BE2C (cell line): ENCODE measurements around the gene PANK1.
"Not testable (repeated sequence)": the region's sequence is repeated elsewhere in the genome, so short reads cannot be mapped to it uniquely, and the experiment has no call there.

Source experiments
- DNase-seq: peaks from one replicate; pipeline ENCODE4 v3.0.0-alpha.2; 2020
- H3K27me3 ChIP-seq: fragments of 250-450 bp; sonication (Bioruptor Pico); 2 replicates; pipeline ENCODE4 v1.5.1; 2020; ENCODE audit warnings: mild to moderate bottlenecking
- H3K36me3 ChIP-seq: fragments of 250-450 bp; sonication (Bioruptor Pico); 2 replicates; pipeline ENCODE4 v1.5.1; 2020; ENCODE audit warnings: mild to moderate bottlenecking
- H3K4me1 ChIP-seq: fragments of 250-450 bp; sonication (Bioruptor Pico); 2 replicates; pipeline ENCODE4 v1.5.1; 2020
- H3K4me3 ChIP-seq: 2 replicates; pipeline ENCODE4 v1.5.1; 2011; ENCODE audit warnings: low read depth, low read length
- H3K9me3 ChIP-seq: fragments of 250-450 bp; sonication (Bioruptor Pico); 2 replicates; pipeline ENCODE4 v1.5.1; 2020
- TF ChIP-seq, protein P1 (sequence below): IDR thresholded peaks from 2 replicates; pipeline ENCODE4 v1.5.1; 2012; ENCODE audit warnings: mild to moderate bottlenecking, low read depth, low read length

Gene PANK1

DNA sequence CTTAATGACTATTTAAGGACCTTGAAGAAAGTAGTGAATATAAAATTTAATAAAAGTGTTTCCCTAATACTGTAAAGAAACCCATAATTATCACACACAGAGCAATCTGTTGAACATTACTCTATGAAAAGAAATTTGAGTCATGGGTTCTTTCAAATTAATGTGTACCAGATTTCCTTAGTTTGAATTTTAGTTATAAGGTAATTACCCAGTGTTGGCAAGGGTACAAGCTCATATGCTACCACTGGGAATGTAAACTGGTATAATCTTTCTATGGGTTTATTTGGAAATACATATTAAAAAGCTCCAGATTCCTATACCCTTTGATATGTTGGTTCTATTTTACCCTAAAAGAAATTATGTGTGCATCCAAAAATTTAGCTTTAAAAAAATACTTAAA, 22.9 kb downstream of the PANK1 start:
- H3K4me1 ChIP-seq: peaks cover 2% of the 10 kb centered on the region; the same call in 1 of the 2 replicates
- H3K4me3 ChIP-seq: no peak overlapping the region
- TF ChIP-seq, protein P1, sequence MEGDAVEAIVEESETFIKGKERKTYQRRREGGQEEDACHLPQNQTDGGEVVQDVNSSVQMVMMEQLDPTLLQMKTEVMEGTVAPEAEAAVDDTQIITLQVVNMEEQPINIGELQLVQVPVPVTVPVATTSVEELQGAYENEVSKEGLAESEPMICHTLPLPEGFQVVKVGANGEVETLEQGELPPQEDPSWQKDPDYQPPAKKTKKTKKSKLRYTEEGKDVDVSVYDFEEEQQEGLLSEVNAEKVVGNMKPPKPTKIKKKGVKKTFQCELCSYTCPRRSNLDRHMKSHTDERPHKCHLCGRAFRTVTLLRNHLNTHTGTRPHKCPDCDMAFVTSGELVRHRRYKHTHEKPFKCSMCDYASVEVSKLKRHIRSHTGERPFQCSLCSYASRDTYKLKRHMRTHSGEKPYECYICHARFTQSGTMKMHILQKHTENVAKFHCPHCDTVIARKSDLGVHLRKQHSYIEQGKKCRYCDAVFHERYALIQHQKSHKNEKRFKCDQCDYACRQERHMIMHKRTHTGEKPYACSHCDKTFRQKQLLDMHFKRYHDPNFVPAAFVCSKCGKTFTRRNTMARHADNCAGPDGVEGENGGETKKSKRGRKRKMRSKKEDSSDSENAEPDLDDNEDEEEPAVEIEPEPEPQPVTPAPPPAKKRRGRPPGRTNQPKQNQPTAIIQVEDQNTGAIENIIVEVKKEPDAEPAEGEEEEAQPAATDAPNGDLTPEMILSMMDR: no peak
- DNase-seq: no peak
- H3K36me3 ChIP-seq: no peaks in the 10 kb centered on the region
- H3K9me3 ChIP-seq: no peaks in the 10 kb centered on the region
- H3K27me3 ChIP-seq: no peaks in the 10 kb centered on the region

GRCh38 chr10:89621438-89621837, 23.6 kb downstream of the PANK1 start:
- no peaks in the 10 kb centered on the region for H3K36me3 ChIP-seq
- H3K4me3 ChIP-seq: no peak overlapping the region
- peaks cover 2% of the 10 kb centered on the region; the same call in 1 of the 2 replicates for H3K4me1 ChIP-seq
- no peaks in the 10 kb centered on the region for H3K27me3 ChIP-seq
- no peaks in the 10 kb centered on the region for H3K9me3 ChIP-seq
- TF ChIP-seq, protein P1: no peak
- DNase-seq: no peak

- not testable (repeated sequence) for H3K36me3 ChIP-seq, H3K4me1 ChIP-seq, H3K9me3 ChIP-seq, H3K27me3 ChIP-seq, DNase-seq, H3K4me3 ChIP-seq
Measured at GRCh38 chr10:89620296-89620695, 24.7 kb downstream of the PANK1 start.

GRCh38 chr10:89615824-89616223, 29.2 kb downstream of the PANK1 start:
- Histone ChIP-seq H3K27me3 (no peaks in the 10 kb centered on the region), H3K4me1 (no peaks in the 10 kb centered on the region), H3K9me3 (no peaks in the 10 kb centered on the region), H3K4me3 (no peak overlapping the region), H3K36me3 (peaks cover 4% of the 10 kb centered on the region)
- no peak for DNase-seq
- TF ChIP-seq, protein P1: no peak

- H3K36me3 ChIP-seq: peaks cover 4% of the 10 kb centered on the region
Measured at GRCh38 chr10:89615112-89615511, 29.9 kb downstream of the PANK1 start.

GRCh38 chr10:89613582-89613981, 31.5 kb downstream of the PANK1 start:
- Histone ChIP-seq H3K4me3 (no peak overlapping the region), H3K36me3 (peaks cover 4% of the 10 kb centered on the region), H3K27me3 (no peaks in the 10 kb centered on the region), H3K4me1 (no peaks in the 10 kb centered on the region), H3K9me3 (no peaks in the 10 kb centered on the region)
- DNase-seq: no peak
- TF ChIP-seq, protein P1: no peak

More at GRCh38 chr10:89615112-89615511, 29.9 kb downstream of the PANK1 start:
- no peak overlapping the region for H3K4me3 ChIP-seq
- TF ChIP-seq, protein P1: no peak
- H3K27me3 ChIP-seq: no peaks in the 10 kb centered on the region
- no peaks in the 10 kb centered on the region for H3K4me1 ChIP-seq
- DNase-seq: no peak
- no peaks in the 10 kb centered on the region for H3K9me3 ChIP-seq

GRCh38 chr10:89611282-89611681, 33.8 kb downstream of the PANK1 start:
- H3K27me3 ChIP-seq: no peaks in the 10 kb centered on the region
- TF ChIP-seq, protein P1: no peak
- no peak for DNase-seq
- H3K36me3 ChIP-seq: peaks cover 4% of the 10 kb centered on the region
- H3K4me1 ChIP-seq: no peaks in the 10 kb centered on the region
- H3K4me3 ChIP-seq: no peak overlapping the region
- no peaks in the 10 kb centered on the region for H3K9me3 ChIP-seq
